ENCODE measurements around the gene EFCAB6. TPM values are rescaled to one million over a fixed set of nuclear protein-coding genes. Genes with fewer than 3 reads are reported as not detected.

Gene EFCAB6
- total RNA-seq, 1 experiment from 2014 or later, result 0.52 TPM

DNA sequence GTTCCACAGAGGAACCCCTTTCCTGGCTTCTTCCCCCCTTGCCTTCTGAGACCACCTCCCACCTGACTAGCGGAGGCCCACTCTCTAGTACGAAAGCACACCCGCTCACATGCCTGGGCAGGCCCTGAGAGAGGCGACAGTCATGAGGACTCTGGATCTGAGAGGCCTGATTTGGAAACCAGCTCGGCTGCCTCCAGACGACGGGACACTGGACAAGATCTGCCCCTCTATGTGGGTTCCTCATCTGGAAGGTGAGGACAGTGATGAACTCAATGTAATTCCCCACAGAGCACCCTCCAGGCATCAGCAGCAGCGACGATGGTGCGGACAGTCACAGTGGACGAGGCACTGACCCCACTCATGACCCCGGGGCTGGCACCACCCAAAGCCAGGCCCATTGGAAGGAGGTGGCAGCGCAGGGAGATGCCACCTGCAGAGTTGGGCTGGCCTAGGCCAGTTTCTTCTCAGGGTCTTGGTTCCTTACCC is 42.7 kb upstream of the EFCAB6 start:
- H3K9me3 ChIP-seq (ENCODE audit: control insufficient read depth in 1 of 2, insufficient read depth in 1 of 2, low read depth in 1 of 2, low read length in 2 of 2), result peaks cover 0 to 3% of the 10 kb centered on the region in 2 experiments; a peak in 1 of 4 replicates
- peaks cover 0 to 6% of the 10 kb centered on the region in 2 experiments; a peak in 1 of 4 replicates for H3K4me1 ChIP-seq (ENCODE audit: control insufficient read depth in 1 of 2, insufficient read depth in 2 of 2, low read length in 2 of 2)
- TF ChIP-seq ZFX (IDR thresholded peaks at IDR 0.05) (no peak), EZH2 (IDR thresholded peaks at IDR 0.05) (no peak), EGR1 (IDR thresholded peaks at IDR 0.05; ENCODE audit: low read depth) (no peak), TCF7L2 (IDR thresholded peaks at IDR 0.05; ENCODE audit: borderline replicate concordance, extremely low read depth, insufficient read depth, insufficient read length) (no peak), SRF (IDR thresholded peaks at IDR 0.05; ENCODE audit: low read depth) (no peak), CTCF (IDR thresholded peaks at IDR 0.05 in 2 of 3, conservative IDR thresholded peaks at IDR 0.05 in 1 of 3; ENCODE audit: borderline replicate concordance in 1 of 3, insufficient read depth in 1 of 3, low read depth in 2 of 3, low read length in 2 of 3) (no peak), CEBPB (IDR thresholded peaks at IDR 0.05; ENCODE audit: low read depth) (no peak), ELF1 (IDR thresholded peaks at IDR 0.05; ENCODE audit: borderline replicate concordance, low read depth) (no peak), POLR2A (IDR thresholded peaks at IDR 0.05; ENCODE audit: borderline replicate concordance, extremely low read depth, insufficient read depth, insufficient read length) (no peak), EZH2phosphoT487 (IDR thresholded peaks at IDR 0.05; ENCODE audit: borderline replicate concordance) (no peak), CBX3 (IDR thresholded peaks at IDR 0.05; ENCODE audit: low read depth) (no peak), FOSL1 (IDR thresholded peaks at IDR 0.05; ENCODE audit: low read depth) (no peak), JUND (IDR thresholded peaks at IDR 0.05) (no peak), YY1 (IDR thresholded peaks at IDR 0.05; ENCODE audit: extremely low read depth, insufficient replicate concordance, low read depth, low read length) (no peak), SP1 (IDR thresholded peaks at IDR 0.05; ENCODE audit: low read depth) (no peak), SIN3A (IDR thresholded peaks at IDR 0.05; ENCODE audit: low read depth) (no peak)
- TF ChIP-seq, protein P1, sequence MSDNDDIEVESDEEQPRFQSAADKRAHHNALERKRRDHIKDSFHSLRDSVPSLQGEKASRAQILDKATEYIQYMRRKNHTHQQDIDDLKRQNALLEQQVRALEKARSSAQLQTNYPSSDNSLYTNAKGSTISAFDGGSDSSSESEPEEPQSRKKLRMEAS (IDR thresholded peaks at IDR 0.05), result no peak
- TF ChIP-seq, protein P2, sequence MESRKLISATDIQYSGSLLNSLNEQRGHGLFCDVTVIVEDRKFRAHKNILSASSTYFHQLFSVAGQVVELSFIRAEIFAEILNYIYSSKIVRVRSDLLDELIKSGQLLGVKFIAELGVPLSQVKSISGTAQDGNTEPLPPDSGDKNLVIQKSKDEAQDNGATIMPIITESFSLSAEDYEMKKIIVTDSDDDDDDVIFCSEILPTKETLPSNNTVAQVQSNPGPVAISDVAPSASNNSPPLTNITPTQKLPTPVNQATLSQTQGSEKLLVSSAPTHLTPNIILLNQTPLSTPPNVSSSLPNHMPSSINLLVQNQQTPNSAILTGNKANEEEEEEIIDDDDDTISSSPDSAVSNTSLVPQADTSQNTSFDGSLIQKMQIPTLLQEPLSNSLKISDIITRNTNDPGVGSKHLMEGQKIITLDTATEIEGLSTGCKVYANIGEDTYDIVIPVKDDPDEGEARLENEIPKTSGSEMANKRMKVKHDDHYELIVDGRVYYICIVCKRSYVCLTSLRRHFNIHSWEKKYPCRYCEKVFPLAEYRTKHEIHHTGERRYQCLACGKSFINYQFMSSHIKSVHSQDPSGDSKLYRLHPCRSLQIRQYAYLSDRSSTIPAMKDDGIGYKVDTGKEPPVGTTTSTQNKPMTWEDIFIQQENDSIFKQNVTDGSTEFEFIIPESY (IDR thresholded peaks at IDR 0.05; ENCODE audit: extremely low read depth, insufficient replicate concordance, low read length), result no peak
- TF ChIP-seq, protein P3, sequence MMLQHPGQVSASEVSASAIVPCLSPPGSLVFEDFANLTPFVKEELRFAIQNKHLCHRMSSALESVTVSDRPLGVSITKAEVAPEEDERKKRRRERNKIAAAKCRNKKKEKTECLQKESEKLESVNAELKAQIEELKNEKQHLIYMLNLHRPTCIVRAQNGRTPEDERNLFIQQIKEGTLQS (IDR thresholded peaks at IDR 0.05), result no peak
- CTCF ChIA-PET, result no interaction called here
- no peak overlapping the region for H3K4me3 ChIP-seq (replicated peaks in 1 of 2; ENCODE audit: low read depth in 1 of 2, low read length in 2 of 2)
- BruUV-seq (replicated peaks), result no TSS peak
- H3K79me2 ChIP-seq (ENCODE audit: insufficient read depth, low read length), result peaks cover 74% of the 10 kb centered on the region
- POLR2A ChIA-PET, result no interaction called here
- DNase-seq (ENCODE audit: low read depth, low spot score), result no peak
- peaks cover 7% of the 10 kb centered on the region; the same call in 1 of the 2 replicates for H3K27me3 ChIP-seq (ENCODE audit: insufficient read depth, low read length)
- H3K9ac ChIP-seq (ENCODE audit: low read length), result no peak overlapping the region
- RAD21 ChIA-PET (ENCODE audit: low non-redundant PET in 1 of 2, low total read pairs in 2 of 2, uncharacterized antibody in 2 of 2, unreplicated experiment in 2 of 2), result no interaction called here
- no peak for ATAC-seq
- no peaks in the 10 kb centered on the region for H4K20me1 ChIP-seq (ENCODE audit: insufficient read depth)
- H2AFZ ChIP-seq (ENCODE audit: low read depth, low read length, poor library complexity, severe bottlenecking), result no peak overlapping the region
- intact Hi-C loops (cut with micrococcal nuclease), result no loop called here
- H3K27ac ChIP-seq (ENCODE audit: low read depth, low read length), result no peak overlapping the region
- H3K4me2 ChIP-seq (ENCODE audit: low read length), result no peak overlapping the region
- no peaks in the 10 kb centered on the region for H3K9me2 ChIP-seq (ENCODE audit: insufficient read depth)
- H3K36me3 ChIP-seq (ENCODE audit: control insufficient read depth in 1 of 2, insufficient read depth in 2 of 2, low read length in 2 of 2), result no peaks in the 10 kb centered on the region
